ENCODE results near the gene PGGT1B.

Gene PGGT1B

GRCh38 chr5:115170929-115171510 is 91.7 kb downstream of the PGGT1B start:
- no peak for DNase-seq (ENCODE audit: low read depth, low spot score)
- CTCF ChIA-PET, result no interaction called here
- POLR2A ChIA-PET, result no interaction called here
- no peak overlapping the region for H3K4me3 ChIP-seq (ENCODE audit: low read depth, low read length)
- TF ChIP-seq CTCF (IDR thresholded peaks at IDR 0.05; ENCODE audit: insufficient read depth, low read length, missing control alignments), result no peak

- POLR2A ChIA-PET, result no interaction called here
- CTCF ChIA-PET, result no interaction called here
- TF ChIP-seq CTCF (IDR thresholded peaks at IDR 0.05; ENCODE audit: insufficient read depth, low read length, missing control alignments), result no peak
- DNase-seq (ENCODE audit: low read depth, low spot score), result no peak
- peak overlapping the region; percentile 70 for H3K4me3 ChIP-seq (ENCODE audit: low read depth, low read length)
Measured at GRCh38 chr5:115170134-115170928, 92.3 kb downstream of the PGGT1B start.

GRCh38 chr5:115169487-115170133 is 93.1 kb downstream of the PGGT1B start, which contains the start of gene TRIM36:
Gene TRIM36, minus strand, starts transcription at chr5:115169908. Its CDS starts 274 bp downstream, at chr5:115169634.
- CTCF ChIA-PET, result no interaction called here
- H3K4me3 ChIP-seq (ENCODE audit: low read depth, low read length), result peak within 1 kb of the TSS; percentile 70
- no peak for DNase-seq (ENCODE audit: low read depth, low spot score)
- POLR2A ChIA-PET, result no interaction called here
- peak; percentile 17 for TF ChIP-seq CTCF (IDR thresholded peaks at IDR 0.05; ENCODE audit: insufficient read depth, low read length, missing control alignments)

- DNase-seq (ENCODE audit: low read depth, low spot score), result no peak
- TF ChIP-seq CTCF (IDR thresholded peaks at IDR 0.05; ENCODE audit: insufficient read depth, low read length, missing control alignments), result no peak
- ChIA-PET CTCF (no interaction called here), POLR2A (no interaction called here)
- peak overlapping the region; percentile 70 for H3K4me3 ChIP-seq (ENCODE audit: low read depth, low read length)
Measured at GRCh38 chr5:115168829-115169486, 93.7 kb downstream of the PGGT1B start.

GRCh38 chr5:115166744-115167393 is 95.8 kb downstream of the PGGT1B start:
- TF ChIP-seq CTCF (IDR thresholded peaks at IDR 0.05; ENCODE audit: insufficient read depth, low read length, missing control alignments), result no peak
- POLR2A ChIA-PET, result no interaction called here
- no peak overlapping the region for H3K4me3 ChIP-seq (ENCODE audit: low read depth, low read length)
- CTCF ChIA-PET, result no interaction called here
- no peak for DNase-seq (ENCODE audit: low read depth, low spot score)

Data from AG04449 (cell line).